ENCODE data around the gene HTR1B. TPM values are rescaled to one million over a fixed set of nuclear protein-coding genes. Genes with fewer than 3 reads are reported as not detected.

The HTR1B gene
- total and polyA plus RNA-seq, 9 of the 15 experiments (the other 6 are each of a cell fraction or from before 2014, with no cell fraction given), result not detected

DNA sequence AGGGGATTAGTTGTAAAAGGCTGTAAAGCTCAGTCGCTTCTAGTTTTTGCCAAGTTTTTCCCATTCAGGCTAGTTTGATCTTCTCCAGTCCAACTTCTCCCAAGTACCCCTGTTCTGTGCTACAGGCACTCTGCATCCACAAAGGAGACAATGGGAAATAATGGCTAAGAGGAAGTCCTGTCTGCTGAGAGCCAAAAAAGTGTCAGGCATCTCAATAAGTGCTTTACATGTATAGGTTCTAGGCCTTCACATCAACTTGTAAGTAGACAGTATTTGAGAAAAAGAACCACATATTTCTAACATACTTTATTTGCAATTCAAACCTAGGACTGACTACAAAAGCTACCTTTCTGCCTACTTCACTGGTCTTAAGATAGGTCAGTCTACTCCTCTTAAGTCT is 4.9 kb downstream of the HTR1B start:
- no peaks in the 10 kb centered on the region; the same call in 1 of the 2 replicates for H3K9me3 ChIP-seq (replicated peaks; ENCODE audit: control insufficient read depth, insufficient read depth, low read depth, low read length)
- H2AFZ ChIP-seq (ENCODE audit: low read depth, low read length), result no peak overlapping the region
- no peaks in the 10 kb centered on the region for H3K9me1 ChIP-seq (ENCODE audit: control insufficient read depth, insufficient read depth, low read length)
- DNase-seq (ENCODE audit: extremely low read depth in 1 of 4, low spot score in 3 of 4) (no peak), ATAC-seq (no peak), FAIRE-seq (no peak)
- BruUV-seq (replicated peaks), result no TSS peak
- ChIA-PET POLR2A (no interaction called here), CTCF (ENCODE audit: low intra/inter-chr PET ratio) (no interaction called here)
- no peaks in the 10 kb centered on the region for H4K20me1 ChIP-seq (replicated peaks; ENCODE audit: control insufficient read depth, insufficient read depth, low read length)
- no peak overlapping the region for H3K4me3 ChIP-seq
- no peaks in the 10 kb centered on the region for H3K4me1 ChIP-seq (replicated peaks in 1 of 2; ENCODE audit: control insufficient read depth in 2 of 2, insufficient read depth in 2 of 2, low read length in 2 of 2)
- H3K4me2 ChIP-seq (ENCODE audit: insufficient read depth, low read length), result no peak overlapping the region
- intact Hi-C loops (cut with micrococcal nuclease) (no loop called here), in situ Hi-C loops (cut with MboI) (loop anchor here (25.0 kb wide), 1 partner anchor 1521 kb away; no protein-coding TSS in a partner anchor)
- no peak overlapping the region for H3K27ac ChIP-seq (ENCODE audit: extremely low read depth, low read depth, low read length)
- H3K79me2 ChIP-seq (ENCODE audit: control insufficient read depth, insufficient read depth, low read length), result no peaks in the 10 kb centered on the region
- no peaks in the 10 kb centered on the region for H3K27me3 ChIP-seq (ENCODE audit: control insufficient read depth in 2 of 2, insufficient read depth in 2 of 2, low read length in 2 of 2)
- no peaks in the 10 kb centered on the region for H3K36me3 ChIP-seq (ENCODE audit: control insufficient read depth, insufficient read depth, low read length)
- WGBS (ENCODE audit: insufficient coverage, low coverage, missing lambda C conversion rate), result 0% methylated on average over 1 of the region's 1 CpG
- H3K9ac ChIP-seq (ENCODE audit: insufficient read depth in 1 of 2, low read depth in 2 of 2, low read length in 2 of 2), result no peak overlapping the region
- TF ChIP-seq ESRRB (CRISPR knock-in tag; IDR thresholded peaks at IDR 0.05; ENCODE audit: borderline replicate concordance), result no peak
- no peak for TF ChIP-seq EZH2 (IDR thresholded peaks at IDR 0.05; ENCODE audit: borderline replicate concordance, low read depth, low read length)
- TF ChIP-seq ZKSCAN3 (CRISPR knock-in tag; IDR thresholded peaks at IDR 0.05), result no peak
- TF ChIP-seq, protein P1, sequence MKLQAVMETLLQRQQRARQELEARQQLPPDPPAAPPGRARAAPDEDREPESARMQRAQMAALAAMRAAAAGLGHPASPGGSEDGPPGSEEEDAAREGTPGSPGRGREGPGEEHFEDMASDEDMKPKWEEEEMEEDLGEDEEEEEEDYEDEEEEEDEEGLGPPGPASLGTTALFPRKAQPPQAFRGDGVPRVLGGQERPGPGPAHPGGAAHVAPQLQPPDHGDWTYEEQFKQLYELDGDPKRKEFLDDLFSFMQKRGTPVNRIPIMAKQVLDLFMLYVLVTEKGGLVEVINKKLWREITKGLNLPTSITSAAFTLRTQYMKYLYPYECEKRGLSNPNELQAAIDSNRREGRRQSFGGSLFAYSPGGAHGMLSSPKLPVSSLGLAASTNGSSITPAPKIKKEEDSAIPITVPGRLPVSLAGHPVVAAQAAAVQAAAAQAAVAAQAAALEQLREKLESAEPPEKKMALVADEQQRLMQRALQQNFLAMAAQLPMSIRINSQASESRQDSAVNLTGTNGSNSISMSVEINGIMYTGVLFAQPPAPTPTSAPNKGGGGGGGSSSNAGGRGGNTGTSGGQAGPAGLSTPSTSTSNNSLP (IDR thresholded peaks at IDR 0.05; ENCODE audit: borderline replicate concordance, low read depth, low read length), result no peak
- no peak for TF ChIP-seq ZKSCAN8 (CRISPR knock-in tag; IDR thresholded peaks at IDR 0.05)
- no peak for TF ChIP-seq NEUROD1 (IDR thresholded peaks at IDR 0.05; ENCODE audit: borderline replicate concordance, low read depth, low read length, partially characterized antibody)
- no peak for TF ChIP-seq ZNF12 (CRISPR knock-in tag; IDR thresholded peaks at IDR 0.05)
- TF ChIP-seq, protein P2, sequence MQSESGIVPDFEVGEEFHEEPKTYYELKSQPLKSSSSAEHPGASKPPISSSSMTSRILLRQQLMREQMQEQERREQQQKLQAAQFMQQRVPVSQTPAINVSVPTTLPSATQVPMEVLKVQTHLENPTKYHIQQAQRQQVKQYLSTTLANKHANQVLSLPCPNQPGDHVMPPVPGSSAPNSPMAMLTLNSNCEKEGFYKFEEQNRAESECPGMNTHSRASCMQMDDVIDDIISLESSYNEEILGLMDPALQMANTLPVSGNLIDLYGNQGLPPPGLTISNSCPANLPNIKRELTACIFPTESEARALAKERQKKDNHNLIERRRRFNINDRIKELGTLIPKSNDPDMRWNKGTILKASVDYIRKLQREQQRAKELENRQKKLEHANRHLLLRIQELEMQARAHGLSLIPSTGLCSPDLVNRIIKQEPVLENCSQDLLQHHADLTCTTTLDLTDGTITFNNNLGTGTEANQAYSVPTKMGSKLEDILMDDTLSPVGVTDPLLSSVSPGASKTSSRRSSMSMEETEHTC (IDR thresholded peaks at IDR 0.05), result no peak
- TF ChIP-seq HMG20B (CRISPR knock-in tag; IDR thresholded peaks at IDR 0.05), result no peak
- no peak for TF ChIP-seq XRCC3 (IDR thresholded peaks at IDR 0.05)
- TF ChIP-seq, protein P3, sequence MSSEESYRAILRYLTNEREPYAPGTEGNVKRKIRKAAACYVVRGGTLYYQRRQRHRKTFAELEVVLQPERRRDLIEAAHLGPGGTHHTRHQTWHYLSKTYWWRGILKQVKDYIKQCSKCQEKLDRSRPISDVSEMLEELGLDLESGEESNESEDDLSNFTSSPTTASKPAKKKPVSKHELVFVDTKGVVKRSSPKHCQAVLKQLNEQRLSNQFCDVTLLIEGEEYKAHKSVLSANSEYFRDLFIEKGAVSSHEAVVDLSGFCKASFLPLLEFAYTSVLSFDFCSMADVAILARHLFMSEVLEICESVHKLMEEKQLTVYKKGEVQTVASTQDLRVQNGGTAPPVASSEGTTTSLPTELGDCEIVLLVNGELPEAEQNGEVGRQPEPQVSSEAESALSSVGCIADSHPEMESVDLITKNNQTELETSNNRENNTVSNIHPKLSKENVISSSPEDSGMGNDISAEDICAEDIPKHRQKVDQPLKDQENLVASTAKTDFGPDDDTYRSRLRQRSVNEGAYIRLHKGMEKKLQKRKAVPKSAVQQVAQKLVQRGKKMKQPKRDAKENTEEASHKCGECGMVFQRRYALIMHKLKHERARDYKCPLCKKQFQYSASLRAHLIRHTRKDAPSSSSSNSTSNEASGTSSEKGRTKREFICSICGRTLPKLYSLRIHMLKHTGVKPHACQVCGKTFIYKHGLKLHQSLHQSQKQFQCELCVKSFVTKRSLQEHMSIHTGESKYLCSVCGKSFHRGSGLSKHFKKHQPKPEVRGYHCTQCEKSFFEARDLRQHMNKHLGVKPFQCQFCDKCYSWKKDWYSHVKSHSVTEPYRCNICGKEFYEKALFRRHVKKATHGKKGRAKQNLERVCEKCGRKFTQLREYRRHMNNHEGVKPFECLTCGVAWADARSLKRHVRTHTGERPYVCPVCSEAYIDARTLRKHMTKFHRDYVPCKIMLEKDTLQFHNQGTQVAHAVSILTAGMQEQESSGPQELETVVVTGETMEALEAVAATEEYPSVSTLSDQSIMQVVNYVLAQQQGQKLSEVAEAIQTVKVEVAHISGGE (CRISPR knock-in tag; IDR thresholded peaks at IDR 0.05), result no peak
- no peak for TF ChIP-seq MEF2A (IDR thresholded peaks at IDR 0.05; ENCODE audit: control insufficient read depth, low read depth, low read length)
- TF ChIP-seq, protein P4, sequence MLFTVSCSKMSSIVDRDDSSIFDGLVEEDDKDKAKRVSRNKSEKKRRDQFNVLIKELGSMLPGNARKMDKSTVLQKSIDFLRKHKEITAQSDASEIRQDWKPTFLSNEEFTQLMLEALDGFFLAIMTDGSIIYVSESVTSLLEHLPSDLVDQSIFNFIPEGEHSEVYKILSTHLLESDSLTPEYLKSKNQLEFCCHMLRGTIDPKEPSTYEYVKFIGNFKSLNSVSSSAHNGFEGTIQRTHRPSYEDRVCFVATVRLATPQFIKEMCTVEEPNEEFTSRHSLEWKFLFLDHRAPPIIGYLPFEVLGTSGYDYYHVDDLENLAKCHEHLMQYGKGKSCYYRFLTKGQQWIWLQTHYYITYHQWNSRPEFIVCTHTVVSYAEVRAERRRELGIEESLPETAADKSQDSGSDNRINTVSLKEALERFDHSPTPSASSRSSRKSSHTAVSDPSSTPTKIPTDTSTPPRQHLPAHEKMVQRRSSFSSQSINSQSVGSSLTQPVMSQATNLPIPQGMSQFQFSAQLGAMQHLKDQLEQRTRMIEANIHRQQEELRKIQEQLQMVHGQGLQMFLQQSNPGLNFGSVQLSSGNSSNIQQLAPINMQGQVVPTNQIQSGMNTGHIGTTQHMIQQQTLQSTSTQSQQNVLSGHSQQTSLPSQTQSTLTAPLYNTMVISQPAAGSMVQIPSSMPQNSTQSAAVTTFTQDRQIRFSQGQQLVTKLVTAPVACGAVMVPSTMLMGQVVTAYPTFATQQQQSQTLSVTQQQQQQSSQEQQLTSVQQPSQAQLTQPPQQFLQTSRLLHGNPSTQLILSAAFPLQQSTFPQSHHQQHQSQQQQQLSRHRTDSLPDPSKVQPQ (CRISPR knock-in tag; IDR thresholded peaks at IDR 0.05; ENCODE audit: borderline replicate concordance), result no peak
